ENCODE measurements around the gene FBXW12.
A peak's percentile ranks its signal among the peaks of the same experiment; 100 is the strongest.

Gene FBXW12

GRCh38 chr3:48437812-48438211, 65.8 kb downstream of the FBXW12 start:
- DNase-seq: no peak

GRCh38 chr3:48439820-48440589, 68.0 kb downstream of the FBXW12 start, which contains the start of the genes CCDC51 and TMA7:
Gene CCDC51 (minus strand): TSS chr3:48440119. CDS start chr3:48435128, 4,991 bp downstream.
Gene TMA7 (plus strand): TSS chr3:48440257. CDS start chr3:48440297, 40 bp downstream.
- peak; percentile 78 to 90 for DNase-seq

GRCh38 chr3:48440590-48440958, 68.6 kb downstream of the FBXW12 start:
- DNase-seq: no peak

- no peak for DNase-seq
These were observed 69.9 kb downstream of the FBXW12 start for GRCh38 chr3:48441940-48442339.

All from NCI-H187 (cell line).